ENCODE measurements around the gene BLTP3A.

DNA sequence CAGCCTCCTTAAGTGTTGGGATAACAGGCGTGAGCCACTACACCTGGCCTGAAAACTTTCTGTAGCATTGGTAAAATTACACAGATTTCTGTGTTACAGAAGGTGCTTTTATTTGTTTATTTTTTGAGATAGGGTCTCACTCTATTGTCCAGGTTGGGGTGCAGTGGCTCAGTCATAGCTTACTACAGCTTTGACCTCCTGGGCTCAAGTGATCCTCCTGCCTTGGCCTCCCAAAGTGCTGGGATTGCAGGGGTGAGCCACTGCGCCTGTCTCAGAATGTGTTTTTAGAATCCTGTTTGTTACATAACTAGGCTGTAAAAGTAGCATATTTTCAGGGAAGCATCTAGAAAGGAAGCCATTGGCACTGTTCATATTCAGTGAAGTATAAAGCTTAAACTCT, 16.9 kb upstream of the BLTP3A start:
- TF ChIP-seq, protein P1, sequence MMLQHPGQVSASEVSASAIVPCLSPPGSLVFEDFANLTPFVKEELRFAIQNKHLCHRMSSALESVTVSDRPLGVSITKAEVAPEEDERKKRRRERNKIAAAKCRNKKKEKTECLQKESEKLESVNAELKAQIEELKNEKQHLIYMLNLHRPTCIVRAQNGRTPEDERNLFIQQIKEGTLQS (CRISPR knock-in tag; conservative IDR thresholded peaks at IDR 0.05), result no peak
- TF ChIP-seq, protein P2, sequence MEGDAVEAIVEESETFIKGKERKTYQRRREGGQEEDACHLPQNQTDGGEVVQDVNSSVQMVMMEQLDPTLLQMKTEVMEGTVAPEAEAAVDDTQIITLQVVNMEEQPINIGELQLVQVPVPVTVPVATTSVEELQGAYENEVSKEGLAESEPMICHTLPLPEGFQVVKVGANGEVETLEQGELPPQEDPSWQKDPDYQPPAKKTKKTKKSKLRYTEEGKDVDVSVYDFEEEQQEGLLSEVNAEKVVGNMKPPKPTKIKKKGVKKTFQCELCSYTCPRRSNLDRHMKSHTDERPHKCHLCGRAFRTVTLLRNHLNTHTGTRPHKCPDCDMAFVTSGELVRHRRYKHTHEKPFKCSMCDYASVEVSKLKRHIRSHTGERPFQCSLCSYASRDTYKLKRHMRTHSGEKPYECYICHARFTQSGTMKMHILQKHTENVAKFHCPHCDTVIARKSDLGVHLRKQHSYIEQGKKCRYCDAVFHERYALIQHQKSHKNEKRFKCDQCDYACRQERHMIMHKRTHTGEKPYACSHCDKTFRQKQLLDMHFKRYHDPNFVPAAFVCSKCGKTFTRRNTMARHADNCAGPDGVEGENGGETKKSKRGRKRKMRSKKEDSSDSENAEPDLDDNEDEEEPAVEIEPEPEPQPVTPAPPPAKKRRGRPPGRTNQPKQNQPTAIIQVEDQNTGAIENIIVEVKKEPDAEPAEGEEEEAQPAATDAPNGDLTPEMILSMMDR (IDR thresholded peaks at IDR 0.05), result no peak
- TF ChIP-seq ZBTB43 (CRISPR knock-in tag; IDR thresholded peaks at IDR 0.05) (no peak), ESRRA (CRISPR knock-in tag; IDR thresholded peaks at IDR 0.05; ENCODE audit: borderline replicate concordance) (no peak), TP53 (CRISPR knock-in tag; IDR thresholded peaks at IDR 0.05) (no peak), KAT7 (CRISPR knock-in tag; IDR thresholded peaks at IDR 0.05; ENCODE audit: borderline replicate concordance) (no peak)
- TF ChIP-seq, protein P3, sequence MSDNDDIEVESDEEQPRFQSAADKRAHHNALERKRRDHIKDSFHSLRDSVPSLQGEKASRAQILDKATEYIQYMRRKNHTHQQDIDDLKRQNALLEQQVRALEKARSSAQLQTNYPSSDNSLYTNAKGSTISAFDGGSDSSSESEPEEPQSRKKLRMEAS (CRISPR knock-in tag; IDR thresholded peaks at IDR 0.05), result no peak

Data from WTC11 (cell line).